Esophagus squamous epithelium (tissue), 5 donors: ENCODE measurements around the gene MBD4. TPM values are rescaled to one million over a fixed set of nuclear protein-coding genes. Genes with fewer than 3 reads are reported as not detected.

Experiments used
- DNase-seq: peaks from one replicate; lab custom pipeline; 2025; lab: John Stamatoyannopoulos, UW
- H3K27ac ChIP-seq, 4 donors: fragments of 200-600 bp; sonication (generic); one replicate each; pipeline ENCODE4 v1.5.1; 2016 to 2019; ENCODE audit warnings: mild to moderate bottlenecking in 1 of 4
- H3K27me3 ChIP-seq, 4 donors: fragments of 200-600 bp; sonication (generic); 1 replicate in 3 of 4; 2 replicates in 1 of 4; pipeline versions ENCODE4 v1.5.1 to v1.6.0; 2017 to 2021; ENCODE audit warnings: antibody characterized with exemption in 1 of 4
- H3K36me3 ChIP-seq, 3 donors: fragments of 200-600 bp; sonication (generic); one replicate each; pipeline ENCODE4 v1.5.1; 2016 to 2019
- H3K4me1 ChIP-seq, 3 donors: fragments of 200-600 bp; sonication (generic); one replicate each; pipeline ENCODE4 v1.5.1; 2017 to 2019
- H3K4me3 ChIP-seq, 4 donors: fragments of 200-600 bp; sonication (generic); 1 replicate in 3 of 4; 2 replicates in 1 of 4; pipeline ENCODE4 v1.5.1; 2016 to 2019; ENCODE audit warnings: mild to moderate bottlenecking in 2 of 4, moderate library complexity in 1 of 4
- H3K9me3 ChIP-seq, 3 donors: fragments of 200-600 bp; sonication (generic); one replicate each; pipeline ENCODE4 v1.5.1; 2016 to 2019
- POLR2A ChIP-seq, 4 donors: fragments of 450-650 bp; IDR thresholded peaks; one replicate each; pipeline ENCODE4 v1.6.1; 2017; ENCODE audit warnings: antibody characterized with exemption in 4 of 4, mild to moderate bottlenecking in 4 of 4, moderate library complexity in 3 of 4
- WGBS, 2 donors: methylation state at CpG; one replicate each; pipeline ENCODE4 v1.1.5; 2018; 5-methylcytosine and 5-hydroxymethylcytosine counted together
- intact Hi-C: fragments of 100-400 bp; cut with DNase I; formaldehyde crosslinking; loops from one replicate; pipeline ENCODE4 v1.15.0; 2022
- total RNA-seq, 4 donors: library from RNA; depleted of rRNA; stranded (reverse); fragments of >200 nt; gene quantifications; one replicate each; pipeline ENCODE4 v1.1.0, GENCODE V29; 2016
- TF ChIP-seq, protein P1 (sequence below), 6 experiments: fragments of 450-650 bp in 4 of 6; fragments of 200-600 bp in 2 of 6; sonication (generic) in 2 of 6; IDR thresholded peaks; one replicate each; pipeline ENCODE4 v1.5.1; 2016 to 2019; ENCODE audit warnings: antibody characterized with exemption in 6 of 6, mild to moderate bottlenecking in 4 of 6, moderate library complexity in 4 of 6
- donor health status: DM: yes; HTN: yes; CAD: no.

MBD4 gene
- total RNA-seq, 4 donors from 2014 or later, result 10.9 to 21.5 (median 17.6) TPM

DNA sequence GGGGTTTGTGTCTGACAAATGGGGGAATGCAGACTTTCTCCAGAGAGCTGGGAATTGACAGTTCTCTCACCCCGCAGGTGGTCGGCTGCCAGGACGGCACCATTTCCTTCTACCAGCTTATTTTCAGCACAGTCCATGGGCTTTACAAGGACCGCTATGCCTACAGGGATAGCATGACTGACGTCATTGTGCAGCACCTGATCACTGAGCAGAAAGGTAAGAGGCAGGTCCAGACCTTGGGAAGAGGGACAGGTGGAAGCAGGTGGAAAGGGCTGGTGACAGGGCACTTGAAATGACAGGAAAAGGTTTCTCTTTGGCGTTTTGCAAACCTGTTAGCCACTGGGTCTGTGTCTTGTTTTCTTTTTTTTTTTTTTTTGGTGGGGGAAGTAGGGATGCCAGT is 36.8 kb upstream of the MBD4 start:
- H3K27me3 ChIP-seq, result no peaks in the 10 kb centered on the region
- H3K4me3 ChIP-seq, result no peak overlapping the region
- H3K27ac ChIP-seq, result no peak overlapping the region
- DNase-seq, result no peak
- TF ChIP-seq, protein P1, sequence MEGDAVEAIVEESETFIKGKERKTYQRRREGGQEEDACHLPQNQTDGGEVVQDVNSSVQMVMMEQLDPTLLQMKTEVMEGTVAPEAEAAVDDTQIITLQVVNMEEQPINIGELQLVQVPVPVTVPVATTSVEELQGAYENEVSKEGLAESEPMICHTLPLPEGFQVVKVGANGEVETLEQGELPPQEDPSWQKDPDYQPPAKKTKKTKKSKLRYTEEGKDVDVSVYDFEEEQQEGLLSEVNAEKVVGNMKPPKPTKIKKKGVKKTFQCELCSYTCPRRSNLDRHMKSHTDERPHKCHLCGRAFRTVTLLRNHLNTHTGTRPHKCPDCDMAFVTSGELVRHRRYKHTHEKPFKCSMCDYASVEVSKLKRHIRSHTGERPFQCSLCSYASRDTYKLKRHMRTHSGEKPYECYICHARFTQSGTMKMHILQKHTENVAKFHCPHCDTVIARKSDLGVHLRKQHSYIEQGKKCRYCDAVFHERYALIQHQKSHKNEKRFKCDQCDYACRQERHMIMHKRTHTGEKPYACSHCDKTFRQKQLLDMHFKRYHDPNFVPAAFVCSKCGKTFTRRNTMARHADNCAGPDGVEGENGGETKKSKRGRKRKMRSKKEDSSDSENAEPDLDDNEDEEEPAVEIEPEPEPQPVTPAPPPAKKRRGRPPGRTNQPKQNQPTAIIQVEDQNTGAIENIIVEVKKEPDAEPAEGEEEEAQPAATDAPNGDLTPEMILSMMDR (IDR thresholded peaks at IDR 0.05), result no peak
- no peak for TF ChIP-seq POLR2A (IDR thresholded peaks at IDR 0.05)
- no peaks in the 10 kb centered on the region for H3K9me3 ChIP-seq
- intact Hi-C loops, result no loop called here
- 90 to 93% methylated on average over 6 of the region's 6 CpGs for WGBS, 2 donors
- peaks cover 0 to 65% (median 11%) of the 10 kb centered on the region in 3 donors for H3K36me3 ChIP-seq
- H3K4me1 ChIP-seq, result peaks cover 0 to 14% (median 8%) of the 10 kb centered on the region in 3 donors

DNA sequence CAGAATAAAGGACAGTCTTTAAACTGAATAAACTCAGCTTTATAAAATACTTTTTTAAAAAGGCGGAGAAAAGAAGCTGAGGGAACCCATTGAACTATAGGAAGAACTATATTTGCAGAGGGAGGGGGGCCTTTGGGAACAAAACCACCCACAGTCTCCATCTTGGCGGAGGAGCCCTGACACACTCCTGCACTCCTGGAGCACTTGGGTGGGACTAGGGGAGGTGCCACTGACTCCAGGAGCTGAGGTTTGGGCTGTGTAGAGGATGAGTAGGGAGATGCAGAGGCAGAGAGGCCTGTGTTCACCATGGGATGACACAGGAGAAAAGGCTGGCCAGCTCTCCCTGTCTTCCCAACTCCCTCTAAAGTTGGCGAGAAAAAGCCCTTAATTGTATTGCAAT is 36.1 kb upstream of the MBD4 start:
- Histone ChIP-seq H3K27ac (no peak overlapping the region), H3K27me3 (no peaks in the 10 kb centered on the region), H3K4me3 (no peak overlapping the region), H3K36me3 (peaks cover 0 to 73% (median 11%) of the 10 kb centered on the region in 3 donors), H3K9me3 (no peaks in the 10 kb centered on the region), H3K4me1 (peaks cover 0 to 6% (median under 1%) of the 10 kb centered on the region in 3 donors)
- 87 to 95% methylated on average over 3 of the region's 3 CpGs for WGBS, 2 donors
- TF ChIP-seq, protein P1 (IDR thresholded peaks at IDR 0.05), result no peak
- no peak for TF ChIP-seq POLR2A (IDR thresholded peaks at IDR 0.05)
- intact Hi-C loops, result no loop called here
- no peak for DNase-seq

DNA sequence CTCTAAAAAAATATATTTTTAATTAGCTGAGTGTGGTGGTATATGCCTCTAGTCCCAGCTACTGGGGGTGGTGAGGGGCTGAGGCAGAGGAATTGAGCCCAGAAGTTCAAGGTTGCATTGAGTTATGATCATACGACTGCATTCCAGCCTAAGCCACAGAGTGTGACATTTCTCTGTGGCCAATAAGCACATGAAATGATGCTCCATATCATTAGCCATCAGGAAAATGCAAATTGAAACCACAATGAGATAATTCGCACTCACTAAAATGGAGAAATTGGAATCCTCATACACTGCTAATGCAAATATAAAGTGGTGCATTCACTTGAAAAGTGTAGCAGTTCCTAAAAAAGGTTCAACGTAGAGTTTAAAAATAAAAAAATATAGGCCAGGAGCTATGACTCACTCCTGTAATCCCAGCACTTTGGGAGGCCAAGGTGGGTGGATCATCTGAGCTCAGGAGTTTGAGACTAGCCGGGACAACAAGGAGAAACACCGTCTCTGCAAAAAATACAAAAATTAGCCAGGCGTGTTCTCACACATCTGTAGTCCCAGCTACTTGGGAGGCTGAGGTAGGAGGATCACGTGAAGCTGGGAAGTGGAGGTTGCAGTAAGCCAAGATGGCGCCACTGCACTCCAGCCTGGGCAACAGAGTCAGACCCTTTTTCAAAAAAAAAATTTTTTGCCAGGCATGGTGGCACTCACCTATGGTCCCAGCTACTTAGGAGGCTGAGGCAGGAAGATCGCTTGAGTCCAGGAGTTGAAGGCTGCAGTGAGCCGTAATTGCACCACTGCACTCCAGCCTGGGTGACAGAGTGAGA is 35.4 kb upstream of the MBD4 start:
- no peak for DNase-seq
- Histone ChIP-seq H3K36me3 (peaks cover 0 to 75% (median 11%) of the 10 kb centered on the region in 3 donors), H3K27me3 (no peaks in the 10 kb centered on the region), H3K4me1 (no peaks in the 10 kb centered on the region), H3K9me3 (no peaks in the 10 kb centered on the region), H3K27ac (no peak overlapping the region), H3K4me3 (no peak overlapping the region)
- TF ChIP-seq, protein P1 (IDR thresholded peaks at IDR 0.05), result no peak
- no peak for TF ChIP-seq POLR2A (IDR thresholded peaks at IDR 0.05)
- intact Hi-C loops, result no loop called here
- WGBS, 2 donors, result 66 to 71% methylated on average over 9 to 10 of the region's 10 CpGs

DNA sequence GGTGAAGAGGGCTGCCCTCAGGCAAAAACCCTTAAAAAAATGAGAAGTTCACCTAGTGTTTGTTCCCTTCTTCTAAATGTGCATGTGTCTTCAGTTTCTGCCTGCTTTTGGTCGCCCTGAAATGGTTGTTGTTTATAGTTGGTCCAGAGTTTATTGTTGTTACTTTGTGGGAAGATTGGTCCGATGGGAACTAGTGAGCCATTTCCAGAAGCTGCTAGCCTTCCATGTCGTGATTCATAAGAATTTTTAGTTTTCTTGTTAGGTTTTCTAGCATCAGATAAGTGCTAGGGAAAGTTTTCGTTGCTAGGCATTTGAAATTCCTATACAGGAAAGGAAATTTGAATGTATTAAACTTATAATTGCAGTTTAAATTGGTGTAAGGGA is 34.0 kb upstream of the MBD4 start:
- 71 to 87% methylated on average over 4 of the region's 4 CpGs for WGBS, 2 donors
- TF ChIP-seq POLR2A (IDR thresholded peaks at IDR 0.05), result no peak
- TF ChIP-seq, protein P1 (IDR thresholded peaks at IDR 0.05), result no peak
- peaks cover 0 to 76% (median 11%) of the 10 kb centered on the region in 3 donors for H3K36me3 ChIP-seq

DNA sequence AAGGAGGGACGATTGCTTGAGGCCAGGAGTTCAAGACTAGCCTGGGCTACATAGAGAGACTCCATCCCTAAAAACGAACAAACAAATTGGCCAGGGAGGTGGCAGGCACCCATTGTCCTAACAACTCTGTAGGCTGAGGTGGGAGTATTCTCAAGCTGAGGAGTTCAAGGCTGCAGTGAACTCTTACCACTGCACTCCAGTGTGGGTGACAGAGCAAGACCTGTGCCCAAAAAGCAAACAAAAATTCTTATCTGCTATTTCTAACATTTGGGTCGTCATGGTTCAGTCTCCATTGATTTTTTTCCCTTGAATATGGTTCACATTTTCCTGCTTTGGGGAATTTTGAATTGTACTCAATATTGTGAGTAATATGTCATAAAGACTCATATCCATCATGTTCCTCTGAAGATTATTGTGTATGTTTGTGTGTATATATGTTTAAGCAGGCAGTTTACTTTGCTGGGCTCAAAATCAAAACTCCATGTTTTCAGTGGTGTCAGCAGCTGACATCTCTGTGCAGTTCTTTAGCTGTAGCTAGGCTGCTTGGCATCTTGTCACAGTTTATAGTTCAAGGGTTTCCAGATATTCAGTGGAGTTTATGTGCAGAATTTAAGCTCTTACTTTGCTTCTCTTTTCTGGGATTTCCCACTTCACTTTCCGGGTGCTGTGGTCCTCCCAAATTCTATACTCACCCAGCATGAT is 33.5 kb upstream of the MBD4 start:
- no peak for DNase-seq
- Histone ChIP-seq H3K4me1 (peaks cover 0 to 14% (median 0%) of the 10 kb centered on the region in 3 donors), H3K27me3 (no peaks in the 10 kb centered on the region), H3K9me3 (no peaks in the 10 kb centered on the region), H3K36me3 (peaks cover 0 to 71% (median 11%) of the 10 kb centered on the region in 3 donors), H3K4me3 (no peak overlapping the region), H3K27ac (no peak overlapping the region)
- WGBS, 2 donors, result 80 to 82% methylated on average over 4 of the region's 4 CpGs
- no peak for TF ChIP-seq POLR2A (IDR thresholded peaks at IDR 0.05)
- TF ChIP-seq, protein P1 (IDR thresholded peaks at IDR 0.05), result no peak
- intact Hi-C loops, result no loop called here

More for the DNA sequence above, 34.0 kb upstream of the MBD4 start:
- peaks cover 0 to 10% (median 0%) of the 10 kb centered on the region in 3 donors for H3K4me1 ChIP-seq
- H3K4me3 ChIP-seq, result no peak overlapping the region
- no peaks in the 10 kb centered on the region for H3K9me3 ChIP-seq
- H3K27ac ChIP-seq, result no peak overlapping the region
- intact Hi-C loops, result no loop called here
- no peak for DNase-seq
- H3K27me3 ChIP-seq, result no peaks in the 10 kb centered on the region
